A673 (cell line): ENCODE data around the gene MTG2. TPM values are rescaled to one million over a fixed set of nuclear protein-coding genes. Genes with fewer than 3 reads are reported as not detected.

ENCODE experiments used
- BruUV-seq: library from RNA; stranded (reverse); fragments of 400-500 nt; replicated peaks from 2 replicates; lab custom pipeline; 2021; lab: Mats Ljungman, UMichigan
- CTCF ChIA-PET: fragments of 300-600 bp; sonication (Branson Sonifier 250); formaldehyde crosslinking; loops from one replicate; lab custom pipeline; 2022; ENCODE audit warnings: antibody characterized with exemption; lab: Charles Lee
- POLR2A ChIA-PET: fragments of 300-600 bp; sonication (Branson Sonifier 250); formaldehyde crosslinking; loops from one replicate; lab custom pipeline; 2022; ENCODE audit warnings: antibody characterized with exemption; ENCODE audit not compliant: low non-redundant PET; lab: Charles Lee
- DNase-seq: peaks from one replicate; pipeline ENCODE4 v3.0.0-alpha.2; 2015; ENCODE audit warnings: low spot score
- H3K27ac ChIP-seq: fragments of 200-600 bp; sonication (generic); 2 replicates; pipeline ENCODE4 v1.5.1; 2016; ENCODE audit warnings: mixed run types, low read depth, mild to moderate bottlenecking, mixed read lengths, antibody characterized with exemption, low read length; ENCODE audit not compliant: poor library complexity, severe bottlenecking
- H3K27me3 ChIP-seq: fragments of 200-600 bp; sonication (generic); replicated peaks from 2 replicates; pipeline ENCODE4 v1.6.1; 2017; ENCODE audit warnings: mixed run types, low read depth, mild to moderate bottlenecking, mixed read lengths, antibody characterized with exemption, low read length; ENCODE audit not compliant: insufficient read depth, poor library complexity
- H3K36me3 ChIP-seq: fragments of 200-600 bp; sonication (generic); 2 replicates; pipeline ENCODE4 v1.6.1; 2016; ENCODE audit warnings: mixed run types, mild to moderate bottlenecking, mixed read lengths, antibody characterized with exemption, low read length; ENCODE audit not compliant: insufficient read depth, poor library complexity, severe bottlenecking
- H3K4me1 ChIP-seq: fragments of 200-600 bp; sonication (generic); 2 replicates; pipeline ENCODE4 v1.6.1; 2017; ENCODE audit warnings: mixed run types, mild to moderate bottlenecking, mixed read lengths, antibody characterized with exemption, low read length; ENCODE audit not compliant: insufficient read depth, poor library complexity, severe bottlenecking
- H3K4me3 ChIP-seq: fragments of 200-600 bp; sonication (generic); 2 replicates; pipeline ENCODE4 v1.5.1; 2016; ENCODE audit warnings: low read depth, mixed run types, mild to moderate bottlenecking, mixed read lengths, low read length; ENCODE audit not compliant: poor library complexity, severe bottlenecking
- H3K9me3 ChIP-seq: fragments of 200-600 bp; sonication (generic); 2 replicates; pipeline ENCODE4 v1.6.1; 2016; ENCODE audit warnings: mixed run types, low read depth, mild to moderate bottlenecking, mixed read lengths, antibody characterized with exemption, low read length; ENCODE audit not compliant: poor library complexity, severe bottlenecking
- EZH2 ChIP-seq: fragments of 200-600 bp; sonication (generic); IDR thresholded peaks from 2 replicates; pipeline ENCODE4 v1.6.1; 2017; ENCODE audit warnings: borderline replicate concordance, low read depth, mild to moderate bottlenecking, mixed read lengths, antibody characterized with exemption, low read length; ENCODE audit not compliant: poor library complexity, severe bottlenecking
- intact Hi-C: fragments of 100-400 bp; cut with micrococcal nuclease; formaldehyde crosslinking; loops from one replicate; pipeline ENCODE4 v1.10.0; 2022; ENCODE audit not compliant: unreplicated experiment
- total RNA-seq: library from RNA; stranded (reverse); gene quantifications from 2 replicates; pipeline ENCODE4 v1.2.3, GENCODE V29; 2021
- TF ChIP-seq, protein P1 (sequence below): fragments of 300-800, 200-600 bp; sonication (generic); conservative IDR thresholded peaks from 2 replicates; pipeline ENCODE4 v1.5.1; 2017; ENCODE audit warnings: low read depth, mild to moderate bottlenecking, antibody characterized with exemption, low read length, moderate library complexity, mixed read lengths

The MTG2 gene
- total RNA-seq, 1 experiment from 2014 or later = 40.9 TPM

DNA sequence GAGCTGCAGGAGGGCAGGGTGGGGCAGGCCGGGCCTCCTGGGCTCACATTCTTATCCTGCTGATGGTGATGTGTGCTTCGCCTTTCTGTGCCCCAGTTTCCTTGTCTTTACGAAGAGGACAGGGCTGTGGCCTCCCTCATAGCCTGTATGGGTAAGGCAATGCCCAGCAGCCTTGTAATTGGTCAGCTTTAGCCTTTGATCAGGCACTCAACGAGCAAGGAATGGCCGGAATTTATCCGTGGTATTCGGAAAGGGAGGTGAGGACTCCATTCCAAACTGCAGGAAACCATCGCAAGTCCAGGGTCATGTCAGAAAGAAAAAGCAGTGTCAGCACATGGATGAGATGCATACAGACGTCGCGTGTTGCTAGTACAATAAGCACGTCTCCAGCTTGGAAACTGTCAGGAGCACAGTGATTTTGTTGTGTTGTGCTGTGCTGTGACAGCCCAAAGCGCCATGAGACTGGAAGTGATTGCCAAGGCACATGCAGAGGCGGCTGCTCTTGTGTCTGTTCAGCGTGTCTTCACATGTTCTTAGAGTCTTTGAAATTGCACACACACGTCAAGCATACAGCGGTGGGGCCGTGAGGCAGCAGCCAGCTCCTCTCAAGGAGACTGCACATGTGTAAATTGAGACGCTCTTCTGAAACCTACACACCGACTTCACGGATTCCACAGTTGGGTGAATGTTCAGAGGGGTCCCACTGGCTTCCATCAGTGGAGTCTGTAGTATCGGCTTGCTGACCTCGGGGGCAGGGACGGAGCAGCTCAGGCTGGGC lies 33.1 kb upstream of the MTG2 start:
- Histone ChIP-seq H3K36me3 (peaks cover 9% of the 10 kb centered on the region), H3K4me1 (no peaks in the 10 kb centered on the region), H3K9me3 (no peaks in the 10 kb centered on the region), H3K27ac (no peak overlapping the region), H3K27me3 (no peaks in the 10 kb centered on the region), H3K4me3 (no peak overlapping the region)
- DNase-seq = no peak
- intact Hi-C loops = no loop called here
- BruUV-seq = no TSS peak
- ChIA-PET CTCF (no interaction called here), POLR2A (no interaction called here)
- TF ChIP-seq EZH2 = no peak
- TF ChIP-seq, protein P1, sequence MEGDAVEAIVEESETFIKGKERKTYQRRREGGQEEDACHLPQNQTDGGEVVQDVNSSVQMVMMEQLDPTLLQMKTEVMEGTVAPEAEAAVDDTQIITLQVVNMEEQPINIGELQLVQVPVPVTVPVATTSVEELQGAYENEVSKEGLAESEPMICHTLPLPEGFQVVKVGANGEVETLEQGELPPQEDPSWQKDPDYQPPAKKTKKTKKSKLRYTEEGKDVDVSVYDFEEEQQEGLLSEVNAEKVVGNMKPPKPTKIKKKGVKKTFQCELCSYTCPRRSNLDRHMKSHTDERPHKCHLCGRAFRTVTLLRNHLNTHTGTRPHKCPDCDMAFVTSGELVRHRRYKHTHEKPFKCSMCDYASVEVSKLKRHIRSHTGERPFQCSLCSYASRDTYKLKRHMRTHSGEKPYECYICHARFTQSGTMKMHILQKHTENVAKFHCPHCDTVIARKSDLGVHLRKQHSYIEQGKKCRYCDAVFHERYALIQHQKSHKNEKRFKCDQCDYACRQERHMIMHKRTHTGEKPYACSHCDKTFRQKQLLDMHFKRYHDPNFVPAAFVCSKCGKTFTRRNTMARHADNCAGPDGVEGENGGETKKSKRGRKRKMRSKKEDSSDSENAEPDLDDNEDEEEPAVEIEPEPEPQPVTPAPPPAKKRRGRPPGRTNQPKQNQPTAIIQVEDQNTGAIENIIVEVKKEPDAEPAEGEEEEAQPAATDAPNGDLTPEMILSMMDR = no peak

DNA sequence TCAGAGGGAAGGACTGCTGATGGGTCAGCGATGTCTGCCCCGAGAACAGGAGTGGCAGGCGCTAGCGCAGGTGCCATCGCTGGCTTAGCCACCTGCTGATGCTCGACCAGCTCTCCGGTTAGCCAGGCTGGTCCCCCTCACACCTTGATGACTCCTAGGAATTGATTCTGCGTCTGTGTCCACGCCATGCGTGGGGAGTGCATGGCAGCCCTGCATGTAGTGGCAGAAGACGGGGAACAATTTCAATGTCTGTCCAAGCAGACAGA lies 32.6 kb upstream of the MTG2 start:
- ChIA-PET CTCF (no interaction called here), POLR2A (no interaction called here)
- no peak for DNase-seq
- H3K36me3 ChIP-seq = peaks cover 9% of the 10 kb centered on the region
- H3K4me3 ChIP-seq = no peak overlapping the region
- no peaks in the 10 kb centered on the region for H3K27me3 ChIP-seq
- intact Hi-C loops = no loop called here
- no TSS peak for BruUV-seq
- H3K4me1 ChIP-seq = no peaks in the 10 kb centered on the region
- no peaks in the 10 kb centered on the region for H3K9me3 ChIP-seq
- H3K27ac ChIP-seq = no peak overlapping the region
- TF ChIP-seq, protein P1 = no peak
- TF ChIP-seq EZH2 = no peak

DNA sequence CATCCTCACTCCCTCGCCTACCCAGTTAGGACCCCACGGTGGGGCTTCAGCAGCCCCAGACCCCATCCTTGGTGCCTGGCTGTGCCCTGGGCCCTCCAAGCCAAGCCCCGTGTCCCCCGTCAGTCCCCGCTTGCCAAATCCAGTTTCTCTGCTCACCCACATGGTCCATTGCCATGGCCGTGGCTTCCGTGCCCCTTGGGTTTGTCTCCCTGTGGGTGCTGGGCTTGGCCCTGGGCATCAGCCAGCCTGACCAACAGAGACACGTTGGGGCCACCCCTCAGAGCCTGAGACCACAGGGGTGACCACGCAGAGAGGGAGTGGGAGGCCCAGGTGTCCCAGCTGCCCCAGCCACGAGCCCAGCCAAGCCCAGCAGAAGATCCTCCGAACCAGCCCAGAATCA lies 31.6 kb upstream of the MTG2 start:
- Histone ChIP-seq H3K4me1 (no peaks in the 10 kb centered on the region), H3K27me3 (no peaks in the 10 kb centered on the region), H3K9me3 (no peaks in the 10 kb centered on the region), H3K4me3 (no peak overlapping the region), H3K27ac (no peak overlapping the region), H3K36me3 (peaks cover 9% of the 10 kb centered on the region)
- DNase-seq = no peak
- TF ChIP-seq, protein P1 = no peak
- TF ChIP-seq EZH2 = no peak
- intact Hi-C loops = no loop called here
- CTCF ChIA-PET = no interaction called here
- no TSS peak for BruUV-seq
- POLR2A ChIA-PET = no interaction called here
